Caco-2 (cell line): ENCODE results near the gene DZIP1. TPM values are rescaled to one million over a fixed set of nuclear protein-coding genes. Genes with fewer than 3 reads are reported as not detected.

Source experiments
- BruUV-seq: library from RNA; stranded (reverse); fragments of 400-500 nt; replicated peaks from 2 replicates; lab custom pipeline; 2021; lab: Mats Ljungman, UMichigan
- CTCF ChIA-PET: fragments of 300-600 bp; sonication (Branson Sonifier 250); formaldehyde crosslinking; loops from one replicate; lab custom pipeline; 2022; ENCODE audit warnings: antibody characterized with exemption; lab: Charles Lee
- POLR2A ChIA-PET: fragments of 300-600 bp; sonication (Branson Sonifier 250); formaldehyde crosslinking; loops from one replicate; lab custom pipeline; 2022; ENCODE audit warnings: antibody characterized with exemption; lab: Charles Lee
- DNase-seq, 2 experiments: peaks; one replicate each; pipeline versions ENCODE4 v3.0.0 to v3.0.0-alpha.2; 2020 to 2022
- H3K27me3 ChIP-seq: replicated peaks from 2 replicates; pipeline ENCODE4 v1.6.0; 2011; ENCODE audit warnings: low read length; ENCODE audit not compliant: control insufficient read depth, insufficient read depth
- H3K36me3 ChIP-seq: 2 replicates; pipeline ENCODE4 v1.5.1; 2011; ENCODE audit warnings: low read length; ENCODE audit not compliant: control insufficient read depth, insufficient read depth
- H3K4me1 ChIP-seq: fragments of 250-450 bp; sonication (Bioruptor Pico); 2 replicates; pipeline ENCODE4 v1.5.1; 2020; ENCODE audit warnings: mild to moderate bottlenecking
- H3K4me3 ChIP-seq: 2 replicates; pipeline ENCODE4 v1.5.1; 2011; ENCODE audit warnings: low read depth, mild to moderate bottlenecking, control low read depth, low read length
- H3K9me3 ChIP-seq: fragments of 250-450 bp; sonication (Bioruptor Pico); 2 replicates; pipeline ENCODE4 v1.5.1; 2020; ENCODE audit warnings: mild to moderate bottlenecking, moderate library complexity
- H3K27ac Mint-ChIP-seq: one replicate; pipeline ENCODE4 v1.8.0; 2022; ENCODE audit warnings: mixed read lengths; ENCODE audit not compliant: unreplicated experiment
- H3K27me3 Mint-ChIP-seq: one replicate; pipeline ENCODE4 v1.8.0; 2022; ENCODE audit warnings: mixed read lengths; ENCODE audit not compliant: insufficient read depth, unreplicated experiment
- H3K36me3 Mint-ChIP-seq: one replicate; pipeline ENCODE4 v1.8.0; 2022; ENCODE audit warnings: mild to moderate bottlenecking, mixed read lengths; ENCODE audit not compliant: insufficient read depth, unreplicated experiment
- H3K4me1 Mint-ChIP-seq: one replicate; pipeline ENCODE4 v1.8.0; 2022; ENCODE audit warnings: low read depth, mixed read lengths; ENCODE audit not compliant: unreplicated experiment
- H3K4me3 Mint-ChIP-seq: one replicate; pipeline ENCODE4 v1.8.0; 2022; ENCODE audit warnings: mild to moderate bottlenecking, moderate library complexity, mixed read lengths; ENCODE audit not compliant: unreplicated experiment
- H3K9me3 Mint-ChIP-seq: one replicate; pipeline ENCODE4 v1.8.0; 2022; ENCODE audit warnings: mixed read lengths; ENCODE audit not compliant: unreplicated experiment
- CTCF ChIP-seq, 2 experiments: fragments of 200-600 bp in 1 of 2; IDR thresholded peaks; 1 replicate in 1 of 2; 2 replicates in 1 of 2; pipeline versions ENCODE4 v1.5.1 to v1.8.0; 2011 to 2022; ENCODE audit warnings: antibody characterized with exemption in 1 of 2, control low read depth in 1 of 2, inconsistent platforms in 1 of 2, low read depth in 1 of 2, low read length in 1 of 2, mild to moderate bottlenecking in 1 of 2, moderate library complexity in 1 of 2; ENCODE audit not compliant: insufficient read depth in 1 of 2, severe bottlenecking in 1 of 2, unreplicated experiment in 1 of 2
- intact Hi-C: fragments of 100-400 bp; cut with micrococcal nuclease; formaldehyde crosslinking; loops from one replicate; pipeline ENCODE4 v1.10.0; 2022; ENCODE audit not compliant: unreplicated experiment
- total RNA-seq: library from RNA; stranded (reverse); gene quantifications from 2 replicates; pipeline ENCODE4 v1.2.3, GENCODE V29; 2022

The DZIP1 gene
- total RNA-seq, 1 experiment from 2014 or later: 6.5 TPM

- H3K4me3 ChIP-seq: no peak overlapping the region
Measured at GRCh38 chr13:95541308-95541707, 103.2 kb downstream of the DZIP1 start.

GRCh38 chr13:95540888-95541287, 103.6 kb downstream of the DZIP1 start:
- Histone ChIP-seq H3K9me3 (no peaks in the 10 kb centered on the region), H3K27me3 (no peaks in the 10 kb centered on the region), H3K4me1 (no peaks in the 10 kb centered on the region), H3K4me3 (no peak overlapping the region), H3K36me3 (no peaks in the 10 kb centered on the region)
- Mint-ChIP-seq H3K36me3 (no peaks in the 10 kb centered on the region), H3K27me3 (peaks cover 3% of the 10 kb centered on the region), H3K4me1 (peaks cover 7% of the 10 kb centered on the region), H3K9me3 (no peaks in the 10 kb centered on the region), H3K4me3 (no peak overlapping the region), H3K27ac (no peak overlapping the region)
- DNase-seq: no peak
- intact Hi-C loops: no loop called here
- CTCF ChIA-PET: interaction anchor here (0.7 kb wide), 1 partner anchor 120 kb away, joined by 4 read pairs; no protein-coding TSS in a partner anchor
- no TSS peak for BruUV-seq
- POLR2A ChIA-PET: no interaction called here
- no peak for TF ChIP-seq CTCF (IDR thresholded peaks at IDR 0.05; ENCODE audit: insufficient read depth in 1 of 2, low read depth in 1 of 2, low read length in 1 of 2, severe bottlenecking in 1 of 2, unreplicated experiment in 1 of 2)

More at GRCh38 chr13:95541308-95541707, 103.2 kb downstream of the DZIP1 start:
- H3K27me3 Mint-ChIP-seq: peaks cover 3% of the 10 kb centered on the region
- BruUV-seq: no TSS peak
- H3K9me3 Mint-ChIP-seq: no peaks in the 10 kb centered on the region
- no peak overlapping the region for H3K27ac Mint-ChIP-seq
- POLR2A ChIA-PET: no interaction called here
- Histone ChIP-seq H3K36me3 (no peaks in the 10 kb centered on the region), H3K27me3 (no peaks in the 10 kb centered on the region), H3K9me3 (no peaks in the 10 kb centered on the region), H3K4me1 (no peaks in the 10 kb centered on the region)
- no peak for DNase-seq
- H3K4me1 Mint-ChIP-seq: peaks cover 6% of the 10 kb centered on the region
- TF ChIP-seq CTCF (IDR thresholded peaks at IDR 0.05; ENCODE audit: insufficient read depth in 1 of 2, low read depth in 1 of 2, low read length in 1 of 2, severe bottlenecking in 1 of 2, unreplicated experiment in 1 of 2): no peak
- H3K36me3 Mint-ChIP-seq: no peaks in the 10 kb centered on the region
- CTCF ChIA-PET: no interaction called here
- intact Hi-C loops: no loop called here
- H3K4me3 Mint-ChIP-seq: no peak overlapping the region

GRCh38 chr13:95536632-95537241, 107.8 kb downstream of the DZIP1 start:
- no peaks in the 10 kb centered on the region for H3K27me3 ChIP-seq
- BruUV-seq: no TSS peak
- no peaks in the 10 kb centered on the region for H3K36me3 Mint-ChIP-seq
- H3K9me3 ChIP-seq: no peaks in the 10 kb centered on the region
- no peaks in the 10 kb centered on the region for H3K9me3 Mint-ChIP-seq
- H3K27ac Mint-ChIP-seq: no peak overlapping the region
- TF ChIP-seq CTCF (IDR thresholded peaks at IDR 0.05; ENCODE audit: insufficient read depth in 1 of 2, low read depth in 1 of 2, low read length in 1 of 2, severe bottlenecking in 1 of 2, unreplicated experiment in 1 of 2): peak; percentile 32 to 55
- POLR2A ChIA-PET: no interaction called here
- intact Hi-C loops: loop anchor here (1.0 to 2.0 kb wide), 3 partner anchors 28 to 298 kb away; no protein-coding TSS in a partner anchor
- no peaks in the 10 kb centered on the region for H3K36me3 ChIP-seq
- H3K4me1 Mint-ChIP-seq: peaks cover 25% of the 10 kb centered on the region
- peaks cover 3% of the 10 kb centered on the region for H3K27me3 Mint-ChIP-seq
- H3K4me1 ChIP-seq: no peaks in the 10 kb centered on the region
- H3K4me3 ChIP-seq: no peak overlapping the region
- CTCF ChIA-PET: interaction anchor here (0.7 to 1.4 kb wide), 6 partner anchors 27 to 297 kb away, joined by 3 to 7 read pairs (median 4); partner anchors contain the start of gene DNAJC3
- DNase-seq: no peak
- H3K4me3 Mint-ChIP-seq: no peak overlapping the region
